Measurements from ENCODE around the gene UBE2Z.
A peak's percentile ranks its signal among the peaks of the same experiment; 100 is the strongest.
"Not testable (repeated sequence)": the region's sequence is repeated elsewhere in the genome, so short reads cannot be mapped to it uniquely, and the experiment has no call there.

UBE2Z gene

DNA sequence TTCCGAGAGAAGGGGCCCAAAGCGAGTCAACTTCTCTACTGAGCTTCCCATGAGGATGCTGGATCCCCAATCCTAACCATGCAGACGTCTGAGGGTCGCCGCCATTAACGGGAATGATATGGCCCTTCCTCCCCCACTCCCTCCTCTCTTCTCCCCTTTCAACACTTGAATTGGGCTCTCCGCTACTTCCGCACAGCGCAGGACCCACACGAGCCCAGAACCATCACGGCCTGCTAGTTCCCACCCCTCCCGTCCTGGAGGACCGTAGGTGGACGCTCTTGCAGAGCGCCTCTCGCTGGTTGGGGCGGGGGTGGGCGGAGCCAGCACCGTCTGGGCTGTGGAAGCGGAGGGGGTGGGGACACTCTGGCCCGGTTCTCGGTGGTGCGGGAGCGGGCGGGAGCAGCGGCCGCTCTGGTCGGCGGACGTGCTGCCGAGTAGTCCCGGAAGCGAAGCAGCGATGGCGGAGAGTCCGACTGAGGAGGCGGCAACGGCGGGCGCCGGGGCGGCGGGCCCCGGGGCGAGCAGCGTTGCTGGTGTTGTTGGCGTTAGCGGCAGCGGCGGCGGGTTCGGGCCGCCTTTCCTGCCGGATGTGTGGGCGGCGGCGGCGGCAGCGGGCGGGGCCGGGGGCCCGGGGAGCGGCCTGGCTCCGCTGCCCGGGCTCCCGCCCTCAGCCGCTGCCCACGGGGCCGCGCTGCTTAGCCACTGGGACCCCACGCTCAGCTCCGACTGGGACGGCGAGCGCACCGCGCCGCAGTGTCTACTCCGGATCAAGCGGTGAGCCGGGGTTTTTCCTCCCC lies at the start of gene UBE2Z:
UBE2Z (plus strand) TSS at position 361 of the 797 bp plus-strand sequence; CDS start at position 458, 97 bp downstream.
- DNase-seq (ENCODE audit: insufficient read length, low spot score) (peak; percentile 97), FAIRE-seq (peak; percentile 99)

DNA sequence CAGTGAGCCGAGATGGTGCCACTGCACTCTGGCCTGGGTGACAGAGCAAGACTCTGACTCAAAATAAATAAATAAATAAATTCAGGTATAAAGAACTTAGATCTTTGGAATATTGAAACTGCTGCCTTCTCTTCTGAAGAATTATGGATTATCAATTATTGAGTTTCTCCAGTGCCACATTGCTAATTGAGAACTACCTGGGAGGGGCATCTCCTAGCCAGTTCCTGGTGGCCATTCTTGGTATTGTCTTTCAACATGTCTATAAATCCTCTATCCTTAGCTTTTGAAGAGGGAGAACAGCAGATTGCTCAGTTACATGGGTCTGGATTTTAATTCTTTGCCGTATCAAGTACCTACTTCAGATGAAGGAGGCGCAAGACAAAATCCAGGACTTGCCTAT lies 48.2 kb upstream of the UBE2Z start:
- no peak for DNase-seq (ENCODE audit: insufficient read length, low spot score)
- no peak for FAIRE-seq

DNA sequence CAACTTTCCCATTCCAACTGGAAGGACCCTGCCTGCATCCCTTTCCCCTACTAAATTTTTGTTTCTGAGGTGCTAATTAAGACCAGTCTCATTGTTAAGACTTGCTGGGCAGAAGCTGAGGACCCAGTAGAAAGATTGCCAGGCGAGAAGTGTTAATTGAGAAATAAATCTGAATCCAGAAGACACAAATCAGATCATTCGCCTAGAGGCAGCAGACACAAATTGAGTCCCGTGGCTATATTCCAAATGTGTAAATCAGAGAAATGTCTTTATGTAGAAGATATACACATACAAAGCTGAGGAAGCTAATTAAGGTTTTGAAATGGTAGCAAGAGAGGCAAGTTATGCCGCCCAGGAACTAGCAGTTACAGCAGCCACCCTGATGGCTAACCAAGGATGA lies 47.8 kb upstream of the UBE2Z start:
- DNase-seq (ENCODE audit: insufficient read length, low spot score): no peak
- no peak for FAIRE-seq

DNA sequence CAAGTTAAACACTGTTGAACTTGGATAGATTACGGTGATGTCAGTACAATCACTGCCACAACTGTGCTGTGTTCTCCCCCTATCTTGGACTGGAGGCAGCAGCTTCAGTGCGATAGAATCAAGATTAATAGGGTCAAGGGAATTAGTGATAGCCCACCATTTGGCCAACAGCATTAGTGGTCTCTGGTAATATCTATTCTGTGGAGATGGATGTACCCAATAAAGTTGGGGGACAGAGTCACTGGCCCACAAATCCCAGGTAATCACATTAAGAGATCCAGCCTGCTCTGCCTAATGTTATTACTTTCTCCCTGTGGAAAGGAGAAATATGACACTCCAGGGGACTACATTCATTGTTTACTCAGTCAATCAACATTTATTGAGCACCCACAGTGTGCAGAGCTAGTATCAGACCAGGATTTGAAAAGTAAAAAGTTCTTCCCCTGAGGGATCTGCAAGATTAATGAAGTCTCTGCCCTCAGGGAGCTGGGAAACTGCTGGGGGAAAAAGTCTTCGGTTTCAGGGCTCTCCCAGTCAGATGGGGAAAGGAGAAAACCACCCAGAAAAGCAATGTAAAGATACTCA lies 39.2 kb upstream of the UBE2Z start:
- no peak for DNase-seq (ENCODE audit: insufficient read length, low spot score)
- peak; percentile 23 for FAIRE-seq

DNA sequence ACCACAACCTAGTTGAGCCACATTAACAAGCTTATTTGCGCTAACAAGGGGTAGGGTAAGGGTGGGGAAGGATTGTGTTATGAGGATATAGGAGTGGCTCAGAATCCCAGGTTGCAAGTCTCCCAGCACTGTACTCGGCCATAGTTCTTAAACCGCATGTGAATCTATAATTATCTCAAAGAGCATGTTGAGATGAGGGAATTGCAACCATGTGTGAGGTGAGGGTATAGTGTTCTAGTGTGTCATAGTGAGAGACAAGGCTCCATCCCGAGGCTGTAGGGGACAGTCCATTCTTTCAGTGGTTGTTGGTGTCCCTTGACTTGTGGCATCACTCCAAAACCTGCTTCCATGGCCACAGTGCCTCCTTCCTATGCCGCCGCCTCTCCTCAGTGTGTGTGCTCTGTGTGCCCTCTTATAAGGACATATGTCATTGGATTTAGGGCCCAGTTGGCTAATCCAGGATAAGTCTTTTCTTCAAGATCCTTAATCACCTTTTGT lies 38.3 kb upstream of the UBE2Z start:
- FAIRE-seq (peak; percentile 67), DNase-seq (ENCODE audit: insufficient read length, low spot score) (no peak)

DNA sequence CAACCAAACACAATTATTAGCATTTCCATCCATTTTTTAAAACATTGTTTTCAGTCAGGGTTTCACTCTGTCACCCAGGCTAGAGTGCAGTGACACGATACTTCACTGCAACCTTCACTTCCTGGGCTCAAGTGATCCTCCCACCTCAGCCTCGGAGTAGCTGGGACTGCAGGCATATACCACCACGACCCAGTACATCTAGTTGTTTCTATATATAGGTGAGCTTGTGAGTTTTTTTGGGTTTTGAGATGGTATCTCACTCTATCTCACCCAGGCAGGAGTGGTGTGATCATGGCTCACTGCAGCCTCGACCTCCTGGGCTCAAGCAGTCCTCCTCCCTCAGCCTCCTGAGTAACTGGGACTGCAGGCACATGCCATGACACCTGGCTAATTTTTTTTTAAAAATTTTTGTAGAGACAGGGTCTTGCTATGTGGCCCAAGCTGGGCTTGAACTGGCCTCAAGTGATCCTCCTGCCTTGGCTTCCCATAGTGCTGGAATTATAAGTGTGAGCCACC lies 37.1 kb upstream of the UBE2Z start:
- DNase-seq (ENCODE audit: insufficient read length, low spot score): no peak
- no peak for FAIRE-seq

DNA sequence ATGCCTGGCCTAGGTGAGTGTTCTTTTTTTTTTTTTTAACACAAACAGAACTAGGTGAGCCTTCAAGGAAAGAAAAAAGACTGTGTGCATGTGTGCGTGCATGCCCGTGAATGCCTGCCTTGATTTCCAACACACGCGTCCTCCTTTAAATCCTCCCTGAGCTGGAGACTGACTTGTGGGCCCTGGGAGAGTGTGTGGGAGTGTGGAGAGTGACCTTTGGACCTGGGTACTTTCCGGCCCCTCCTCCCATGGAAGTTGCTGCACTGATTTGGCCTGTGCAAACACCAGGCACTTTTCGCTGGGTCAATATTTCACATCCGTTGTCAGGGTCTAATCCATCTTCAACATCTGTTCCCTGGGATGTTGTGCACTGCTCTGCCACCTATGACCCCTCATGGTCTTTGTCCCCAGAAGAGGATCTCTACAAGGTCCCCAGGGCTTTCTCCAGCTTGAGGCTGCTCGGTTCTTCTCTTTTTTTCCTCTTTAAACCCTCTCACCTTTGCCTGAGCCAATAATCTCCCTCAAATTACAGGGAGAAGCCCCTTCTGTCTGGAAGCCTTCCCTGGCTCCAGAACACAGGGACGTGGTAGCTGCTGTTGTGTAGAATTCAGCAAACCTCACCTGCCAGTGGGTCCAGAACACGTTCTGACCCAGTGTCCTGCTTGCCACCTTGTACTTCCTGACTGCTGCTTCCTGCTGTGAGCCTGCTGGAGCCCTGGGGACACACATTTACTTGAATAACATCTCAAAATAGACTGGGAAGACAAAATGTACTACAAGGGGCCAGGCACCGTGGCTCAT lies 36.5 kb upstream of the UBE2Z start:
- DNase-seq (ENCODE audit: insufficient read length, low spot score) (no peak), FAIRE-seq (no peak)

DNA sequence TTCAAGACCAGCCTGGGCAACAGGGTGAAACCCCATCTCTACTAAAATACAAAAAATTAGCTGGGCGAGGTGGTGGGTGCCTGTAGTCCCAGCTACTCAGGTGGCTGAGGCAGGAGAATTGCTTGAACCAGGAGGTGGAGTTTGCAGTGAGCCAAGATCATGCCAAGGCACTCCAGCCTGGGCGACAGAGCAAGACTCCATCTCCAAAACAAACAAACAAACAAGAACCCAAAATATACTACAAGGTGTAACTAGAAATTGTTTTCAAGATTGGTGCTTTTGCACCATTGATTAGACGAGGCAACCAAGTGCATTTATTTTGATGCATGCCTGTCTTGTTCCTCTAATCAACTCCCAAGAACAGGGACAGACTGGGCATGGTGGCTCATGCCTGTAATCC lies 35.8 kb upstream of the UBE2Z start:
- DNase-seq (ENCODE audit: insufficient read length, low spot score); FAIRE-seq: not testable (repeated sequence)

DNA sequence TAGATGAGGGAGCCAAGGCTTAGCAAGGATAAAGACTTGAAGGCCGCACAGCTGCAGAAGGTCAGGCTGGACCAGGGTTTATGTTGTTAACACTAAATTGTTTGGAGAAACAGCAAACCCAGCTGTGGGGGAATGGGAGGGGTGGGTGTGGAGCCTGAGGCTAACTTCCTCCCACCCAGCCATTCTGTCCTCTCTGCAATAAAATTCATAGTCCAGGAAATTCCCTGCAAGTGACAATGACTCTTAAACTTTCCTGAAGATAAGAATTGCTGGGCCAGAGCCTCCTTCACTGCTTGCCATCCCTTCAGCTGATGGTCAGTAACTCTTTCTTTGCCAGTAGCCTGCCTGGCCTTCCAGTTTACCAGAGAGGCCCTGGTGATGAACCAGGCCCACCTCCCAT lies 35.0 kb upstream of the UBE2Z start:
- FAIRE-seq: no peak
- DNase-seq (ENCODE audit: insufficient read length, low spot score): no peak

DNA sequence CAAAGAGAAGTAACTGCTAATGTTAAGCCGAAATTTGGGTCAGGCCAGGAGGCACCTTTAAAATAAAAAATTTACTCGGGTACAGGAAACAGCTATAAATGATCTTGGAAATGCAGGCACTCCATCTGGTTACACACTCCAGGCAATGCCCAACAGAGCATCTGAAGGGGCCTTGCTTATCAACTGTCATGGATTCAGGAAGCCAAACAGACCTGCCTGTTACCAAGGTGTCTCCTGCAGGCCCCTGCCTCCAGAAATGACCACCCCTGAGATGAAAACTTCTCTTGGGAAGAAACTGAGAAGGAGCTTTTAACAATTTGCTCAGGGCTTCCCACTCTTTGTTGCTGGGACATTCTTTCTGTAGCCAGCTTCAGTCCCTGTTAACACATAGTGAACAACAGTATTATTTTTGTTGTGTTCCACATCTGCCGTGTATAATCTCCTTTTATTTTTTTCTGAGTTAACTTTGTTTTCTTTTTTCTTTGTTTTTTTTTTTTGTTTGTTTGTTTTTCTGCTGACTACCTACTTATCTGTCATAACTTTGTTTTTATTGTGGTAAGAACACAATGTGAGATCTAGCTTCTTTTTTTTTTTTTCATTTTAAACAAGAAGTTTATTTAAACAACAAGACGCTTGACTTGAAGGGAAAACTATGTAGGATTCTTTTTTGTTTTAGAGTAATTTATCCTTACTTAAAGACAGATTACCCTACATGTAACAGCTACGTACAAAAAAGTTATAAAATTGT lies 34.3 kb upstream of the UBE2Z start:
- FAIRE-seq (no peak), DNase-seq (ENCODE audit: insufficient read length, low spot score) (no peak)

DNA sequence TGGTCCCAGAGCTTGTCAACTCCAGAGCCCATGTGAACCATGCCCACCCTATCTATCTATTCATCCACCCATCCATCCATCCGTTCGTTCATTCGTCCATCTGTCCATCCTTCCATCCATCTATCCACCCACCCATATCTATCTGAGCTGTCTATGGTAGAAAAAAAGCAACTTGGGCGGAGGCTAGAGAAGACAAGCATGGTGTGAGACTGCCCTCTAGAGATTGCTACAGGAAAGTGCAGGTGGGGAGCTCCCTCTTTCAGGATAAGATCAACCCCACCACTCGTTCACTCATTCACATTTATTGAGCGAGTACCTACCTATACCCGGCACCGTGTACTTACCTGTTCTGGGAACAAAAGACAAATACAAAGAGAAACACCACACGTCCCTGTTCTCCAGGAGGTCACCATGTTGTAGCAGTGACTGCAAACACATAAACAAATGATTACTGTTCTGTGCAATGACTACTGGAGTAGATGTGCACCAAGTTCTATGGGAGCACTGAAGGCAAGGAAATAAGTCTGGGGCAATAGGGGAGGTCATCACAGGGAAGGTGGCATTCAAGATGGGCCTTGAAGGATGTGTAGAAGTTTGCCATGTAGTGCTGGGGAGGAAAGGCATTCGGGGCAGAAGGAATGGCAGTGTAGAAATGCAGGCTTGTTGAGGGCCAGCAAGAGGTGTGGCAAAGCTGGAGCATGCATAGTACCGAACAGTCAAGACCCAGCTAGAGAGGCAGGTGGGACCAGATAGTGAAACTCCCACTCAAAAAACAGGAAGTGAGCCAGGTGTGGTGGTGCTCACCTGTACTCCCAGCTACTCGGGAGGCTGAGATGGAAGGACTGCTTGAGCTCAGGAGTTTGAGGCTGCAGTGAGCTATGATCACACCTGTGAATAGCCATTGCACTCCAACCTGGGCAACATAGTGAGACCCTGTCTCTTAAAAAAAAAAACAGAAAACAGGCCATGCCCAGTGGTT lies 29.0 kb upstream of the UBE2Z start:
- FAIRE-seq: peak; percentile 46
- DNase-seq (ENCODE audit: insufficient read length, low spot score): peak; percentile 93

DNA sequence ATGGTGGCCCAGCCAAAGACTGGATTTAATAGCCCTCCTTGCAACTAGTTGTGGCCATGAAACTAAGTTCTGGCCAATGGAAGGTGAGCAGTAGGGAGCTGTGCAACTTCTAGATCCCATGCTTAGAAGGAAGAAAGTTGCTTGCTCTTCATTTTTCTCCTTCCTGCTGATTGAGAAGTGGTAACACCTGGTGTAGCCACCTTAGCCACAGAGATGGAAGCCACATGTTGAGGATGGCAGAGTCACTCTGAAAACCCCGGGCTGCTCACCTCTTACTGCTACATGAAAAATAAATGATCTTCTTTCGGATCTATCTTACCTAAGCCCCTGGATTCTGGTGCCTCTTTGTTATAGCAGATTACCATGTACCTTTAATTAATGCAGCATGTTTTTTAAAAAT lies 25.9 kb upstream of the UBE2Z start:
- FAIRE-seq (no peak), DNase-seq (ENCODE audit: insufficient read length, low spot score) (no peak)

DNA sequence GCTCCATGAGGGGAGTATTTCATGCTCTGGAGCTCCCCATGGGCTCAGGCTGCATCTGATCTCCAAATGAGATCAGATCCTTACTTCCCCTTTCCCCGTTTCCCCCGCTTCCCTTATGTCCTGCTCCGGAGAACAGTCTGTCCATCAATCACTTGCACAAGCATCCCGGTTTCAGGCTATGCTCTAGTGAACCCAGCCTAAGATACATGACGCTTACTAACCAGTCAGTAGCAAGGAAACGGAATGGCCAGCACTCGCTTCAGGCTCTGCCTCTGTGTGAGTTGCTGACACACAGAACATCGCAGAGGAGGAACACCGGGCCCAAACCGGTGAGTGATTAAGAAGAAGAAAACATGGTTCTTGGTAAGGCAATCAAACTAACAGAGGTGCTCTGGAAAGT lies 25.0 kb upstream of the UBE2Z start:
- DNase-seq (ENCODE audit: insufficient read length, low spot score) (no peak), FAIRE-seq (no peak)

DNA sequence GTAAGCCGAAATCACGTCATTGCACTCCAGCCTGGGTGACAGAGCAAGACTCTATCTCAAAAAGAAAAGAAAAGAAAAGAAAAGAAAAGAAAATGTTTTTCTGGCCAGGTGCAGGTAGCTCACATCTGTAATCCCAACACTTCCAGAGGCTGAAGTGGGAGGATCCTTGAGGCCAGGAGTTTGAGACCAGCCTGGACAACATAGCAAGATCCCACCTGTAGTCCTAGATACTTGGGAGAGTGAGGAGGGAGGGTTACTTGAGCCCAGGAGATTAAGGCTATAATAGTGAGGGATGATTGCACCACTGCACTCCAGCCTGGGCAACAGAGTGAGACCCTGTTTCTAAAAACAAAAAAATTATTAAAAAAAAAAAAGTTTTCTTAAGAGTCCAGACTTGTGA lies 18.1 kb upstream of the UBE2Z start:
- DNase-seq (ENCODE audit: insufficient read length, low spot score) (no peak), FAIRE-seq (no peak)

DNA sequence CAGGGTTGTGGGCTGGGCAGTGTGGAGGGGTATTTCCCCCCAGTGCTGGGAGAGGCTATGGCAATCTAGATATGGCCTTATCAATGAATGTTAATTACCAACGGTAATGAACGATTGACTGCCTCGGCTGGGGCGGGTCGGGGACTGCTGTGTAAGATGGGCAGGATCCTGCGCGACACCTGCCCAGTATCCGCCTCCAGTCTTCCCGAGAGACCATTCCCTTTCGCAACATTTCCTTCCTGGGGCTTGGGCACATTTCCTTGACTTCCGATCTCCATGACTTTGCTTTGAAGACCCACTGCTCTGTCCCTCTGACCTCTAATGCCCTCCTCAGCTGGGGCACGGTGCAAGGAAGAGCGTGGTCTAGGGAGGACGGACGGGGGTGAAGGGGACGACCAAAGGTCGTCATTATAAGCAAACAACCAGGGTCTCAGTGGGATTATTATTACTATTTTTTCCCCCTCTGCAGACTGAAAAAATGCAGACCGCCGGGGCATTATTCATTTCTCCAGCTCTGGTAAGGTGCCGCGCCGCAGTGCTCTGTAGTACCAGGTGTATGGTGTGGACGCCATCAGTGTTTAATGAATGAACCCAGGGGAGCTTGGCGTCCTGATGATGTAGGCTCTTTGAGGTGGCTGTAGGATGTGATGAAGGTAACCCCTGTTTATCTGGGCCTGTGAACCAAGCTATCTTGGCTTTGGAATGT lies 15.1 kb upstream of the UBE2Z start:
- FAIRE-seq: no peak
- DNase-seq (ENCODE audit: insufficient read length, low spot score): no peak

DNA sequence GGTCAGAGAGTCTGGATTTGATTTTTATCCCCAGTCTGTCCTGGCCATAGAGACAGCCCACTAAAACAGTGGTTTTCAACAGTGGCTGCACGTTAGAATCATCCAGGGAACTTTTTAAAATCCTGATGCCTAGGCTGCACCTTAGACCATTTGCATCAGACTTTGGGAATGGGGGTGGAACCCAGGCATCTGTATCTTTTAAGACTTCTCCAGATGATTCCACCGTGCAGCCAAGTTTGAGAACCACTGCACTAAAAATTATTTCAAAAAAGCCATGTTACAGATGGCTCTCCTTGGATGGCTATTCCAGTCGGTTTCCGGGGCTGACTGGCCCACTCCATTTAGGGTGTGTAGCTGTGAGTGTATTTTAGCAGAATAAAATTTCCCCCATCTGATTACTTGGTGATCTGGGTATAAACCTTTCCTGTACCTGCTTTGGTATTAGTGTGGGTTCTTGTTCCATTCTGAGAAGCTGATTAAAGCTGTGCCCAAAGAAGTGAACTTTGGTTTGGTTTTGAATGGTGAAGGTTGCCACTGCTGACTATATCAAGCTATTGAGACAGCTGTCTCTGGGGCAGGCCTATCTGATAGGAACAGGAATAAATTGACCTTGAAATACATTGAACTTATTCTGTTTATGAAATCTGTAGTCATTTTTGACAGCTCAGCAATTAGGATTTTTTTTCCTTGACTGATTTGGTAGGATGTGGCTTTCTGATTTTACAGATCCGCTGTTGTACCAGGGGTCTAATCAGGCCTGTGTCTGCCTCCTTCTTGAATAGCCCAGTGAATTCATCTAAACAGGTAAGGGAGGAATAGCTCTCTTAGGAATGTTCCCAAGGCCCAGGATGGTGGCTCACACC lies 14.3 kb upstream of the UBE2Z start:
- no peak for FAIRE-seq

DNA sequence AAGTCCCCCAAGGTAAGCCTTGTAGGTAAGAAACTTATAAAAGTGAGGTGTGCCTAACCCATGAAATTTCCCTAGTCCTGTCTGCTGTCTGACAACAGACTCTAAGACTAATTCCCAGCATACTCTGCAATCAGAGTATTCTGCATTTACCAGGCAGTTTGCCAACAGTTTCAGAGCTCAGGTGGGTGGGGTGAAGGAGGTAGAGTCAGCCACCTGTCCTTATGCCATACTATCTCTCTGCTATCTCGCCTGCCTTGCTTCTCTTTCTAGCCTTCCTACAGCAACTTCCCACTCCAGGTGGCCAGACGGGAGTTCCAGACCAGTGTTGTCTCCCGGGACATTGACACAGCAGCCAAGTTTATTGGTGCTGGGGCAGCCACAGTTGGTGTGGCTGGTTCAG lies 13.3 kb upstream of the UBE2Z start:
- FAIRE-seq: no peak

More for the DNA sequence above, 14.3 kb upstream of the UBE2Z start:
- no peak for DNase-seq (ENCODE audit: insufficient read length, low spot score)

DNA sequence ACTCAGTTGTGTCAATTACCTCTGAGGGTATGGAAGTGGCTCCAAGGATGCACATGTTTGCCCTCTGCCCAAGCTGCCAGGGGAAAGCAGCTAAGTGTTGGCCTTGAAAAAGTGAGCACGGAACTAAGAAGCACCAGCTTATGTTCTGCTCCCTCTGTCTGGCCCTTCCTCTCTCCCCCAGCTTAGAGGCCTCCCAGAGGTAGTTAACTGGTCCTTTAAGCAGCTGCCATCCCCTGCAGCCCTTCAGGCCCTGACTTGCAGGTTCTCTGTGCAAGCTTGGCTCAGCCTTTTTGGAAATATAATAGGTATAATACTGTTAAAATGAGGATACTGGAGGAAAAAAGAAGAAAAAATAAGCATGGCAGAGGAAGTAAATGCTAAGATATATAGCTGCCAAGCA lies 7.0 kb upstream of the UBE2Z start:
- FAIRE-seq (peak; percentile 72), DNase-seq (ENCODE audit: insufficient read length, low spot score) (no peak)

More for the DNA sequence above, 13.3 kb upstream of the UBE2Z start:
- no peak for DNase-seq (ENCODE audit: insufficient read length, low spot score)

Data from HTR-8/SVneo (cell line).